ENCODE results near the gene PRLR.

GRCh38 chr5:35185518-35185917 is 44.8 kb downstream of the PRLR start:
- TF ChIP-seq, protein P1, sequence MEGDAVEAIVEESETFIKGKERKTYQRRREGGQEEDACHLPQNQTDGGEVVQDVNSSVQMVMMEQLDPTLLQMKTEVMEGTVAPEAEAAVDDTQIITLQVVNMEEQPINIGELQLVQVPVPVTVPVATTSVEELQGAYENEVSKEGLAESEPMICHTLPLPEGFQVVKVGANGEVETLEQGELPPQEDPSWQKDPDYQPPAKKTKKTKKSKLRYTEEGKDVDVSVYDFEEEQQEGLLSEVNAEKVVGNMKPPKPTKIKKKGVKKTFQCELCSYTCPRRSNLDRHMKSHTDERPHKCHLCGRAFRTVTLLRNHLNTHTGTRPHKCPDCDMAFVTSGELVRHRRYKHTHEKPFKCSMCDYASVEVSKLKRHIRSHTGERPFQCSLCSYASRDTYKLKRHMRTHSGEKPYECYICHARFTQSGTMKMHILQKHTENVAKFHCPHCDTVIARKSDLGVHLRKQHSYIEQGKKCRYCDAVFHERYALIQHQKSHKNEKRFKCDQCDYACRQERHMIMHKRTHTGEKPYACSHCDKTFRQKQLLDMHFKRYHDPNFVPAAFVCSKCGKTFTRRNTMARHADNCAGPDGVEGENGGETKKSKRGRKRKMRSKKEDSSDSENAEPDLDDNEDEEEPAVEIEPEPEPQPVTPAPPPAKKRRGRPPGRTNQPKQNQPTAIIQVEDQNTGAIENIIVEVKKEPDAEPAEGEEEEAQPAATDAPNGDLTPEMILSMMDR (IDR thresholded peaks at IDR 0.05): no peak
- no peak for TF ChIP-seq POLR2A (IDR thresholded peaks at IDR 0.05)

Data from Peyer's patch (tissue), 4 donors.